Keratinocyte (primary cell): ENCODE data around the gene PNPT1.

Experiments
- CTCF ChIP-seq, 3 experiments: IDR thresholded peaks in 1 of 3; conservative IDR thresholded peaks in 1 of 3; optimal IDR thresholded peaks in 1 of 3; 2 replicates in 2 of 3; 3 replicates in 1 of 3; pipeline versions ENCODE3 to v1.5.1; 2011; ENCODE audit warnings: low read length in 3 of 3, mild to moderate bottlenecking in 3 of 3, moderate library complexity in 2 of 3, control low read depth in 1 of 3, inconsistent platforms in 1 of 3; ENCODE audit not compliant: insufficient read depth in 2 of 3; ENCODE audit errors: extremely low read depth in 1 of 3
- EZH2 ChIP-seq: IDR thresholded peaks from one replicate; pipeline ENCODE4 v1.6.1; 2012; ENCODE audit warnings: inconsistent platforms, mild to moderate bottlenecking, low read length, moderate library complexity

- TF ChIP-seq CTCF (optimal IDR thresholded peaks at IDR 0.05 in 1 of 3, IDR thresholded peaks at IDR 0.05 in 1 of 3, conservative IDR thresholded peaks at IDR 0.05 in 1 of 3; ENCODE audit: extremely low read depth in 1 of 3, insufficient read depth in 2 of 3, low read length in 3 of 3) (no peak), EZH2 (no peak)
These were observed 44.4 kb downstream of the PNPT1 start for GRCh38 chr2:55649211-55649610.
